ENCODE results near the gene UBR4. TPM values are rescaled to one million over a fixed set of nuclear protein-coding genes. Genes with fewer than 3 reads are reported as not detected.

UBR4 gene
- total RNA-seq, 1 donor from 2014 or later, result 156 TPM

- H3K9me3 Mint-ChIP-seq, result no peaks in the 10 kb centered on the region
- peaks cover 18% of the 10 kb centered on the region for H3K4me1 Mint-ChIP-seq (ENCODE audit: low read depth)
- no peak overlapping the region for H3K4me3 Mint-ChIP-seq (ENCODE audit: low read depth)
- no peaks in the 10 kb centered on the region for H3K27me3 Mint-ChIP-seq (ENCODE audit: low read depth)
- no peak for DNase-seq (ENCODE audit: low spot score)
- peaks cover 90% of the 10 kb centered on the region for H3K36me3 Mint-ChIP-seq (ENCODE audit: low read depth)
- no peak overlapping the region for H3K27ac Mint-ChIP-seq
- intact Hi-C loops (cut with micrococcal nuclease), result loop anchor here (10.0 kb wide), 1 partner anchor 125 kb away; no protein-coding TSS in a partner anchor
These were observed 90.0 kb downstream of the UBR4 start for GRCh38 chr1:19120070-19120469.

GRCh38 chr1:19115082-19115808, 94.8 kb downstream of the UBR4 start:
- intact Hi-C loops (cut with micrococcal nuclease), result no loop called here
- no peak for DNase-seq (ENCODE audit: low spot score)
- Mint-ChIP-seq H3K4me1 (ENCODE audit: low read depth) (no peaks in the 10 kb centered on the region), H3K27ac (no peak overlapping the region), H3K9me3 (no peaks in the 10 kb centered on the region), H3K27me3 (ENCODE audit: low read depth) (no peaks in the 10 kb centered on the region), H3K4me3 (ENCODE audit: low read depth) (no peak overlapping the region), H3K36me3 (ENCODE audit: low read depth) (peaks cover 86% of the 10 kb centered on the region)

DNA sequence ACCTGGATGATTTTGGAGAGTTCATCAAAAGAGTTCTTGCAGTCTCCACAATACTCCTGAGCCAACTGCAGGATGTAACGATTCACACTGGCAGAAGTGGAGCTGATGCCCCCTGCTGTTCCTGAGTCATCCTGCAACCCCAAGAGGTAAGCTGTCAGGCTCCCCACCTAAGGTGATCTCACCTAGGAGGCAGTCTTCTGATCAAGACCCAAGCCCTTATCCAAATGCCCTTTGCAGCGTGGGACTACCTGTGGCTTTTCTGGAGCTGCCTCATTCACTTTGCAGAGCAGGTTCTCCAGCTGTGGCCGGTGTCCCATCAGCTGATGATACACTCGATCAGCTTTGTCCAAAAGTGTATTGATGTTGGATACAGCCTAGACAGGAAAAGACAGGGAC, 96.4 kb downstream of the UBR4 start:
- DNase-seq (ENCODE audit: low spot score), result peak; percentile 26
- H3K27me3 Mint-ChIP-seq (ENCODE audit: low read depth), result no peaks in the 10 kb centered on the region
- H3K36me3 Mint-ChIP-seq (ENCODE audit: low read depth), result peaks cover 86% of the 10 kb centered on the region
- no peak overlapping the region for H3K27ac Mint-ChIP-seq
- no peaks in the 10 kb centered on the region for H3K4me1 Mint-ChIP-seq (ENCODE audit: low read depth)
- H3K9me3 Mint-ChIP-seq, result no peaks in the 10 kb centered on the region
- intact Hi-C loops (cut with micrococcal nuclease), result no loop called here
- no peak overlapping the region for H3K4me3 Mint-ChIP-seq (ENCODE audit: low read depth)

GRCh38 chr1:19112891-19113696, 97.0 kb downstream of the UBR4 start:
- peaks cover 88% of the 10 kb centered on the region for H3K36me3 Mint-ChIP-seq (ENCODE audit: low read depth)
- H3K27me3 Mint-ChIP-seq (ENCODE audit: low read depth), result no peaks in the 10 kb centered on the region
- no peak overlapping the region for H3K4me3 Mint-ChIP-seq (ENCODE audit: low read depth)
- intact Hi-C loops (cut with micrococcal nuclease), result no loop called here
- no peak for DNase-seq (ENCODE audit: low spot score)
- H3K9me3 Mint-ChIP-seq, result no peaks in the 10 kb centered on the region
- no peaks in the 10 kb centered on the region for H3K4me1 Mint-ChIP-seq (ENCODE audit: low read depth)
- no peak overlapping the region for H3K27ac Mint-ChIP-seq

- no peak overlapping the region for H3K4me3 Mint-ChIP-seq (ENCODE audit: low read depth)
- H3K9me3 Mint-ChIP-seq, result no peaks in the 10 kb centered on the region
- intact Hi-C loops (cut with micrococcal nuclease), result no loop called here
- H3K4me1 Mint-ChIP-seq (ENCODE audit: low read depth), result no peaks in the 10 kb centered on the region
- no peak overlapping the region for H3K27ac Mint-ChIP-seq
- no peak for DNase-seq (ENCODE audit: low spot score)
- no peaks in the 10 kb centered on the region for H3K27me3 Mint-ChIP-seq (ENCODE audit: low read depth)
- peaks cover 91% of the 10 kb centered on the region for H3K36me3 Mint-ChIP-seq (ENCODE audit: low read depth)
These were observed 99.7 kb downstream of the UBR4 start for GRCh38 chr1:19110257-19110927.

GRCh38 chr1:19109545-19109944, 100.5 kb downstream of the UBR4 start:
- no peaks in the 10 kb centered on the region for H3K4me1 Mint-ChIP-seq (ENCODE audit: low read depth)
- no peaks in the 10 kb centered on the region for H3K27me3 Mint-ChIP-seq (ENCODE audit: low read depth)
- no peak for DNase-seq (ENCODE audit: low spot score)
- intact Hi-C loops (cut with micrococcal nuclease), result no loop called here
- no peak overlapping the region for H3K27ac Mint-ChIP-seq
- H3K4me3 Mint-ChIP-seq (ENCODE audit: low read depth), result no peak overlapping the region
- H3K9me3 Mint-ChIP-seq, result no peaks in the 10 kb centered on the region
- H3K36me3 Mint-ChIP-seq (ENCODE audit: low read depth), result peaks cover 89% of the 10 kb centered on the region

DNA sequence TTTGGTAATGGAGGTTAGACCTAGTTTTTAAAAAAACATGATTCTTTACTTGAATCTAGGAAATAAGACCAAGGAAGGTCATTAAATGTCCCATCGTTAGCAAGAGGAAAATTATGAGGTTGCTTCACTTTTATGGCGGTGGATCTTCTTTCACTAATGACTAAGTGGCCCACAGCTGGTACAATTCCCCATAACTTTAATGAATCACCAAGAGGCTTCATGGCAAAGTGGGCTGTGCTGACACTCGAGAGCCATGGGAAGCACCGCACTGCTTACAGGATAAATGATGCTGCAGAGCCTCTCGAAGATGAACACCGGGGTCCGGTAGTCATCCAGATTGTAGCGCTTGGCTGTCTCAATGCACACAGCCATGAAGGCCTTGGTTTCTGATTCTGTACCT, 108.8 kb downstream of the UBR4 start:
- Mint-ChIP-seq H3K36me3 (ENCODE audit: low read depth) (peaks cover 93% of the 10 kb centered on the region), H3K4me3 (ENCODE audit: low read depth) (no peak overlapping the region), H3K4me1 (ENCODE audit: low read depth) (no peaks in the 10 kb centered on the region), H3K9me3 (no peaks in the 10 kb centered on the region), H3K27ac (no peak overlapping the region), H3K27me3 (ENCODE audit: low read depth) (no peaks in the 10 kb centered on the region)
- intact Hi-C loops (cut with micrococcal nuclease), result no loop called here
- DNase-seq (ENCODE audit: low spot score), result no peak

DNA sequence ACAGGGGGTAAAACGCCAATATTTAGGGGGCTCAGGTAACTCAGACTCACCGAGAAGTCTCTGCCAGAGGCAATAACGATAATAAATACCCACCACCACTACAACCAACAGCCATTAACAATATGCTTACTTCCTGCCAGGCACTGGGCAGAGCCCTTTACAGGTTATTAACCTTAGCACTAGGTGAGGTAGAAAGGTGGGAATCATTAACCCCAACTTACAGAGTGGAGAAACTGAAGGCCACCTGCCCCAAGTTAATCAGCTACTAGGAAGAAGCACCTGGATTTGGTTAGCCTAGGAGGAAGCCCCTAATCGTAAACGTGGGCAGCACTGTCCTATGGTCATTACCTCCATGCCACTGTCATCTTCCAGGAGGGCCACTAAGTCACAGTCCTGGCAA, 110.0 kb downstream of the UBR4 start:
- DNase-seq (ENCODE audit: low spot score), result no peak
- intact Hi-C loops (cut with micrococcal nuclease), result no loop called here
- no peaks in the 10 kb centered on the region for H3K9me3 Mint-ChIP-seq
- H3K4me1 Mint-ChIP-seq (ENCODE audit: low read depth), result no peaks in the 10 kb centered on the region
- H3K27ac Mint-ChIP-seq, result no peak overlapping the region
- H3K4me3 Mint-ChIP-seq (ENCODE audit: low read depth), result no peak overlapping the region
- H3K27me3 Mint-ChIP-seq (ENCODE audit: low read depth), result no peaks in the 10 kb centered on the region
- H3K36me3 Mint-ChIP-seq (ENCODE audit: low read depth), result peaks cover 94% of the 10 kb centered on the region

- DNase-seq (ENCODE audit: low spot score), result no peak
- Mint-ChIP-seq H3K9me3 (no peaks in the 10 kb centered on the region), H3K27ac (peak overlapping the region; percentile 1), H3K27me3 (ENCODE audit: low read depth) (no peaks in the 10 kb centered on the region), H3K4me3 (ENCODE audit: low read depth) (no peak overlapping the region), H3K4me1 (ENCODE audit: low read depth) (no peaks in the 10 kb centered on the region), H3K36me3 (ENCODE audit: low read depth) (peaks cover 95% of the 10 kb centered on the region)
- intact Hi-C loops (cut with micrococcal nuclease), result loop anchor here (5.0 kb wide), 1 partner anchor 190 kb away; no protein-coding TSS in a partner anchor
These were observed 113.1 kb downstream of the UBR4 start for GRCh38 chr1:19096990-19097389.

- no peaks in the 10 kb centered on the region for H3K9me3 Mint-ChIP-seq
- H3K4me3 Mint-ChIP-seq (ENCODE audit: low read depth), result no peak overlapping the region
- H3K27ac Mint-ChIP-seq, result no peak overlapping the region
- intact Hi-C loops (cut with micrococcal nuclease), result loop anchor here (5.0 kb wide), 1 partner anchor 189 kb away; no protein-coding TSS in a partner anchor
- H3K36me3 Mint-ChIP-seq (ENCODE audit: low read depth), result peaks cover 94% of the 10 kb centered on the region
- no peaks in the 10 kb centered on the region for H3K27me3 Mint-ChIP-seq (ENCODE audit: low read depth)
- no peaks in the 10 kb centered on the region for H3K4me1 Mint-ChIP-seq (ENCODE audit: low read depth)
- DNase-seq (ENCODE audit: low spot score), result no peak
These were observed 113.8 kb downstream of the UBR4 start for GRCh38 chr1:19096036-19096833.

DNA sequence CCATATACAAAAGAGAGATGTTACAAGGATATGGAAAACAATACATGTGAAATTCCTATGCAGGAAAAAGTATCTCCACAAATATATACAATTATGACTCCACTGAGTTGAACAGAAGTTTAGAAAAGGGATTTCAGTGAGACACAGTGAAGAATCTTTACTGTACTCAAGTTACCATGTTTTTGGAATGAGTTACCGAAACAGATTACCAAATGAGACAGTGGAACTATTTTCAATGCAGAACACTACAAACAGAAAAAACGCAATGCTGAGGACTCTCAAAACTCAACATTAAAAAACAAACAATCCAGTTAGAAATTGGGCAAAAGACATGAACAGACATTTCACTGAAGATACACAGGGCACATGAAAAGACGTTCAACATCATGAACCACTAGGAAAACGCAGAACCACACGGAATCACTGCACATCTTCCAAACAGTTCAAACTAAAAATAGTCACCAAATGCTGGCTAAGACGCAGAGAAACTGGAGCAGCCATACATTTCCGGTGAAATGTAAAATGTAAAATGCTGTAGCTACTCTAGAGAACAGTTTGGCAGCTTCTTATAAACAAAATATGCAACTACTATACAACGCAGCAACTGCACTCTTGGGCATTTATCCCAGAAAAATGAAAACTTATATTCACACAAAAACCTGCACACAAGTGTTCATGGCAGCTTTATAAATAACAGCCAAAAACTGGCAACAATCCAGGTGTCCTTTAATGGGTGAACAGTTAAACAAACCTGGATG, 118.7 kb downstream of the UBR4 start:
- H3K36me3 Mint-ChIP-seq (ENCODE audit: low read depth), result peaks cover 96% of the 10 kb centered on the region
- H3K4me1 Mint-ChIP-seq (ENCODE audit: low read depth), result peaks cover 25% of the 10 kb centered on the region
- H3K27ac Mint-ChIP-seq, result no peak overlapping the region
- no peaks in the 10 kb centered on the region for H3K9me3 Mint-ChIP-seq
- no peak overlapping the region for H3K4me3 Mint-ChIP-seq (ENCODE audit: low read depth)
- DNase-seq (ENCODE audit: low spot score), result no peak
- intact Hi-C loops (cut with micrococcal nuclease), result no loop called here
- H3K27me3 Mint-ChIP-seq (ENCODE audit: low read depth), result no peaks in the 10 kb centered on the region

- intact Hi-C loops (cut with micrococcal nuclease), result no loop called here
- H3K4me1 Mint-ChIP-seq (ENCODE audit: low read depth), result peaks cover 25% of the 10 kb centered on the region
These were observed 120.5 kb downstream of the UBR4 start for GRCh38 chr1:19089524-19089923.

More at GRCh38 chr1:19089524-19089923, 120.5 kb downstream of the UBR4 start:
- H3K4me3 Mint-ChIP-seq (ENCODE audit: low read depth), result no peak overlapping the region
- peaks cover 92% of the 10 kb centered on the region for H3K36me3 Mint-ChIP-seq (ENCODE audit: low read depth)
- no peak for DNase-seq (ENCODE audit: low spot score)
- H3K9me3 Mint-ChIP-seq, result no peaks in the 10 kb centered on the region
- H3K27me3 Mint-ChIP-seq (ENCODE audit: low read depth), result no peaks in the 10 kb centered on the region
- peak overlapping the region; percentile 64 for H3K27ac Mint-ChIP-seq

Data from activated T-helper 2 cell treated with anti-CD3 and anti-CD28 coated beads, Interferon-gamma antibody, Interleukin-2, Interleukin-4, amounts not matched to agents 10 μg/mL and 5 μg/mL and 100 μg/mL, durations not matched to agents 14 hours and 24 hours and 36 hours (primary cell).